Measurements from ENCODE around the gene MEMO1.

The MEMO1 gene

DNA sequence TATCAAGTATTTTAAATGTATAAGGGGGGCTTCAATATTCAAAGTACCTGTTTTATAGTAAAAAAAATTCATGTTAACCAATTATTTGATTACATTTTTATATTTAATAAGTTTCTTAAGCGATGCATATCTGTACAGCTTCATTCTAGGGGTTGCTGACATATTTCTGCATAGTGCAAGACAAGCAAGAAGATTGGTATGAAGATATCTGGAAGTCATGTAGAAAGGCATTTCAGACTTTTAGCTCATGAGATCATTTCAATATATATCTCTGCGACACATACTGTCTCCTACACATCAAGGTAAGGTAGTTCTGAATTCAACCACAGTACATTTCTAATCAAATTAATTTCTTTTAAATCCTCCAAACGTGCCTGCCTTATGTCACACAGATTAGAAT lies 73.1 kb downstream of the MEMO1 start:
- TF ChIP-seq, protein P1, sequence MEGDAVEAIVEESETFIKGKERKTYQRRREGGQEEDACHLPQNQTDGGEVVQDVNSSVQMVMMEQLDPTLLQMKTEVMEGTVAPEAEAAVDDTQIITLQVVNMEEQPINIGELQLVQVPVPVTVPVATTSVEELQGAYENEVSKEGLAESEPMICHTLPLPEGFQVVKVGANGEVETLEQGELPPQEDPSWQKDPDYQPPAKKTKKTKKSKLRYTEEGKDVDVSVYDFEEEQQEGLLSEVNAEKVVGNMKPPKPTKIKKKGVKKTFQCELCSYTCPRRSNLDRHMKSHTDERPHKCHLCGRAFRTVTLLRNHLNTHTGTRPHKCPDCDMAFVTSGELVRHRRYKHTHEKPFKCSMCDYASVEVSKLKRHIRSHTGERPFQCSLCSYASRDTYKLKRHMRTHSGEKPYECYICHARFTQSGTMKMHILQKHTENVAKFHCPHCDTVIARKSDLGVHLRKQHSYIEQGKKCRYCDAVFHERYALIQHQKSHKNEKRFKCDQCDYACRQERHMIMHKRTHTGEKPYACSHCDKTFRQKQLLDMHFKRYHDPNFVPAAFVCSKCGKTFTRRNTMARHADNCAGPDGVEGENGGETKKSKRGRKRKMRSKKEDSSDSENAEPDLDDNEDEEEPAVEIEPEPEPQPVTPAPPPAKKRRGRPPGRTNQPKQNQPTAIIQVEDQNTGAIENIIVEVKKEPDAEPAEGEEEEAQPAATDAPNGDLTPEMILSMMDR (IDR thresholded peaks at IDR 0.05; ENCODE audit: low read depth, low read length) = no peak
- DNase-seq (ENCODE audit: low read depth, low spot score) = peak; percentile 11
- H3K4me3 ChIP-seq (ENCODE audit: low read depth, low read length) = no peak overlapping the region
- in situ Hi-C loops (cut with HindIII; ENCODE audit: low sequenced_read_pairs) = no loop called here

DNA sequence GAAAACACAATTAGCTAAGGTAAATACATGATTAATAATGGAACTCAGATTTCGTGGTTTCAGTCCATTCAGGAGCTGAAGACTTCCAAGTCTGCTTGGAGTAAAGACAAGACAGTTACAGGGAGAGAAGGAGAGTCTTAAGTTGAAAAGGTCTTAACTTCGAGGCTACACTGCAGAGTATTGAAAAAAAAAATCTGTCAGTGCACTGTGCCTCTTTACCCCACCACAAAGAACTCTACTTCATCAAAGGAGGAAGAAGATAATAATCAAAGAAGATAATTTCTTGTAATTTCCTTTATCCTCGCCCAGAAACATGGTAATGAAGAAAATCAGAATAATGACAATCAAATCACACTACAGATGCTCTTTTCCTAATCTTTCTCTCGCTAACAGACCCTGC lies 75.4 kb downstream of the MEMO1 start:
- no peak overlapping the region for H3K4me3 ChIP-seq (ENCODE audit: low read depth, low read length)
- TF ChIP-seq, protein P1 (IDR thresholded peaks at IDR 0.05; ENCODE audit: low read depth, low read length) = no peak
- DNase-seq (ENCODE audit: low read depth, low spot score) = no peak
- in situ Hi-C loops (cut with HindIII; ENCODE audit: low sequenced_read_pairs) = no loop called here

DNA sequence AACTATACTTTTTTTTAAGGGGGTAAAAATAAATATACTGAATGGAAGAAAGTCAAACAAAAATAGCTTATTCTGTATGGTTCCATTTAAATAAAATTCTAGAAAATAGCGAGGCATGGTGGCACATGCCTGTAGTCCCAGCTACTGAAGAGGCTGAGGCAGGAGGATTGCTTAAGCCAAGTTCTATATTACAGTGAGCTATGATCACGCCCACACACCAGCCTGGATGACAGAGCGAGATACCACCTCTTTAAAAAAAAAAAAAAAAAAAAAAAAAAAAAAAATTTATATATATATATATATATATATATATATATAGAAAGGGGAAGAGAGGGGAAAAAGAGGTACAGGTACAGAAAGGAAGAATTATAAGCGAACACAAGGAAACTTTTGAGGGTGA lies 77.7 kb downstream of the MEMO1 start:
- TF ChIP-seq, protein P1 (IDR thresholded peaks at IDR 0.05; ENCODE audit: low read depth, low read length) = no peak
- in situ Hi-C loops (cut with HindIII; ENCODE audit: low sequenced_read_pairs) = no loop called here
- no peak for DNase-seq (ENCODE audit: low read depth, low spot score)
- no peak overlapping the region for H3K4me3 ChIP-seq (ENCODE audit: low read depth, low read length)

DNA sequence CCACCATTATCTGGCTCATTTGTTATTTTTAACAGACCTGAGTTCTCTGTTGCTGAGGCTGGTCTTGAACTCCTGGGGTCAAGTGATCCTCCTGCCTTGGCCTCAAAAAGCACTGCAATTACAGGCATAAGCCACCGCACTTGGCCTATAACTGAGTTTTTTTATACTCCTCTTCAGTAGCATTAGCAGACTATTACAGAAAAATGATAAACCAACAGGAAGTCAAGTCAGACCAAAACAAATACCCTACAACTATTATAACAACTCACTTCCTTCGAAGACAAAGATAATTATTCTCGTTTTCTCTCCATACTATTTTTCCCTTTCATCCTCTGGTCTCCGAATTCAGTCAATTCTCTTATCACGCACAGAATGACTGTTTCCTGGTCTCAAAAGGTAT lies 78.2 kb downstream of the MEMO1 start:
- TF ChIP-seq, protein P1 (IDR thresholded peaks at IDR 0.05; ENCODE audit: low read depth, low read length) = no peak
- in situ Hi-C loops (cut with HindIII; ENCODE audit: low sequenced_read_pairs) = no loop called here
- no peak for DNase-seq (ENCODE audit: low read depth, low spot score)
- no peak overlapping the region for H3K4me3 ChIP-seq (ENCODE audit: low read depth, low read length)

DNA sequence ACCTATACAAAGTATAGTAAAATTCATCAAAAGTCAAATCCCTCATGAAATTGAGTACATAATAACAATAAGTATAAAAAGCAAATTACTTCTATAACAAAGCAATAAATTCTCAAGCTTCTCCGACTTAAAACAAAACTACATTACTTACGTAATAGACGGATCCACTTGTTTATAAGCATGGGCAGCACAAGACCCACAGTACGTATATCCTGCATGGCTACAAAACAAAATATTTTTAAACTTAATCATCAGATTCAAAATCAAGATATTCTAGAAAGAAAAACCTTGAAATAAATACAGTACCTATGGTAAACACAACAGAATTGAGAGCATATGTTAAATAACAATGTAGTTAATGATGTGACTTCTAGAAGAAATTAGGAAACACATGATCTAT lies 78.9 kb downstream of the MEMO1 start:
- TF ChIP-seq, protein P1 (IDR thresholded peaks at IDR 0.05; ENCODE audit: low read depth, low read length) = no peak
- no peak for DNase-seq (ENCODE audit: low read depth, low spot score)
- no peak overlapping the region for H3K4me3 ChIP-seq (ENCODE audit: low read depth, low read length)
- in situ Hi-C loops (cut with HindIII; ENCODE audit: low sequenced_read_pairs) = no loop called here

DNA sequence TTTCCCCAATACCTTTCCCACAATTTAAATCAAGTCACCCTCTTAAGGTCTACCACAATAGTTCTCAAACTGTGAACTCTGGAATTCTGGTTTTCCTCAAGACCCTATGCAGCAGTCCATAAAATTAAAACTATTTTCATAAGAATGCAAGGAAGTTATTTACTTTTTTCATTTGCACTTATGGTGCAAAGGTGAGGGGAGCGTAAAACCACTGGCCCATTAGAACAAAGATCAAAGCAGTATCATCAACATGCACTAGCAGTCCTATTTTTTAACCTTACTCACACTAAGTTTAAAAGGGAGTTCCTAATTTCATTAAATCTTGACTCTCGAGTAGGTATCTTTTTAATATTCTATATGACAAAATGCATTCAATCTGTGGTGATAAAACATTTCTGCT lies 85.3 kb downstream of the MEMO1 start:
- DNase-seq (ENCODE audit: low read depth, low spot score) = no peak
- TF ChIP-seq, protein P1 (IDR thresholded peaks at IDR 0.05; ENCODE audit: low read depth, low read length) = no peak
- no peak overlapping the region for H3K4me3 ChIP-seq (ENCODE audit: low read depth, low read length)
- in situ Hi-C loops (cut with HindIII; ENCODE audit: low sequenced_read_pairs) = no loop called here

DNA sequence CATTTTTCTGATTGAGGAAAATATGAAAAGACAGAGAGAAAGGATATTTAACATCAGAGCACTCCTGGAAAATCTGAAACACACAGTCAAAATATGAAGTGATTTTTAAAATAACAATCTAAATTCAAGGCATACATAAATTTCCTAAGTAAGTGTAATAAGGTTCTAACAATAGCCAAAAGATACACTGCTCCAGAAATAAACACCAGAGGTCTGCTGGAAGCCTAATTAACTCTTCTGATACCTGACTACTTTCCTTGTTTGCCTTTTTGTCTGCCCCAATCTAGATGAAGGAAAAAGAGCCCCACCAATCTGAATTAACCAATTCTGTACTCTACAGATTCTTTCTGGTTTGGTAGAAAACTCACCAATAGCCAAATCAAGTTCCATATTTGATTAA lies 87.1 kb downstream of the MEMO1 start:
- DNase-seq (ENCODE audit: low read depth, low spot score) = no peak
- in situ Hi-C loops (cut with HindIII; ENCODE audit: low sequenced_read_pairs) = no loop called here
- no peak overlapping the region for H3K4me3 ChIP-seq (ENCODE audit: low read depth, low read length)
- TF ChIP-seq, protein P1 (IDR thresholded peaks at IDR 0.05; ENCODE audit: low read depth, low read length) = no peak
